AG09309 (cell line): ENCODE results near the gene MAPK8IP3.

ENCODE experiments used
- DNase-seq: peaks from one replicate; pipeline ENCODE4 v3.0.0-alpha.2; 2010; ENCODE audit warnings: low read depth
- H3K4me3 ChIP-seq: 2 replicates; pipeline ENCODE4 v1.5.1; 2011; ENCODE audit warnings: mild to moderate bottlenecking, low read depth, low read length, moderate library complexity; ENCODE audit not compliant: control insufficient read depth
- CTCF ChIP-seq: IDR thresholded peaks from 2 replicates; pipeline ENCODE4 v1.5.1; 2011; ENCODE audit warnings: mild to moderate bottlenecking, low read depth, low read length, inconsistent platforms; ENCODE audit not compliant: insufficient read depth, control insufficient read depth; ENCODE audit errors: missing control alignments

Gene MAPK8IP3

GRCh38 chr16:1734123-1734522, 28.1 kb downstream of the MAPK8IP3 start:
- H3K4me3 ChIP-seq: no peak overlapping the region
- no peak for TF ChIP-seq CTCF
- DNase-seq: no peak

DNA sequence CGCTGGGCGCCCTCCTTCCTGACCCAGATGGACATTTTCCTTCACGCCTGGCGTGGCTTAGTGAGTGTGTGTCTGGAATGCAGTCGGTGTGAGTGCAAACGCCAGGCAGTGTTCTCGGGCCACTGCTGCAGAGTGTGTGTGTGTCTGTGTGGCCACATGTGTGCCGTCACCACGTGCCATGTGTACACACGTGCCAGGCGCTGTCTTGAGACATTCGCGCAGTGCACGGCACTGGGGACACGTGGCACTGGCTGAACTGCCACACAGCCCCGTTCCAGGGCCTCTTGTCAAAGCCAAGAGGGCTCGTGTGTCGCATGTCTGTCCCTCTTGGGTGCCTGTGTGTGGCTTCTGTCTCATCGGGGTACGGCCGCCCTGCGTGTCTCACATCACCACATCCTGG, 28.8 kb downstream of the MAPK8IP3 start:
- no peak for TF ChIP-seq CTCF
- no peak for DNase-seq
- no peak overlapping the region for H3K4me3 ChIP-seq

DNA sequence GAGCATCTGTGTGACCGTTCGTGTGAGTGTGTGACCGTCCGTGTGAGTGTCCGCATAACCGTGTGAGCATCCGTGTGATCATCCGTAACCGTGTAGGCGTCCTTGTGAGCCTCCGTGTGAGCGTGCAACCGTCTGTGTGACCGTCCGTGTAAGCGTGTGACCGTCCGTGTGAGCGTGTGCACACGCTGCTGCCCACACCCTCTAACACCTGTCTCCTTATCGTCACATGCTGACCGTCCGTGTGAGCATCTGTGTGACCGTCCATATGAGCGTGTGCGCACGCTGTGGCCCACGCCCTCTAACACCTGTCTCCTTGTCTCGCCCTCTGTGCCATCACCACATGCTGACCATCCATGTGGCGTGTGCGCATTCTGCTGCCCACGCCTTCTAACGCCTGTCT, 34.2 kb downstream of the MAPK8IP3 start:
- DNase-seq: no peak
- H3K4me3 ChIP-seq: no peak overlapping the region
- TF ChIP-seq CTCF: no peak

- DNase-seq: no peak
- no peak overlapping the region for H3K4me3 ChIP-seq
- TF ChIP-seq CTCF: no peak
These were observed 34.9 kb downstream of the MAPK8IP3 start for GRCh38 chr16:1740781-1741490.

- no peak for DNase-seq
- no peak for TF ChIP-seq CTCF
- no peak overlapping the region for H3K4me3 ChIP-seq
These were observed 35.7 kb downstream of the MAPK8IP3 start for GRCh38 chr16:1741553-1742165.

- no peak overlapping the region for H3K4me3 ChIP-seq
- TF ChIP-seq CTCF: no peak
- no peak for DNase-seq
These were observed 37.7 kb downstream of the MAPK8IP3 start for GRCh38 chr16:1743376-1744337.
